ENCODE results near the gene FOXP4.
A peak's percentile ranks its signal among the peaks of the same experiment; 100 is the strongest.

The FOXP4 gene

DNA sequence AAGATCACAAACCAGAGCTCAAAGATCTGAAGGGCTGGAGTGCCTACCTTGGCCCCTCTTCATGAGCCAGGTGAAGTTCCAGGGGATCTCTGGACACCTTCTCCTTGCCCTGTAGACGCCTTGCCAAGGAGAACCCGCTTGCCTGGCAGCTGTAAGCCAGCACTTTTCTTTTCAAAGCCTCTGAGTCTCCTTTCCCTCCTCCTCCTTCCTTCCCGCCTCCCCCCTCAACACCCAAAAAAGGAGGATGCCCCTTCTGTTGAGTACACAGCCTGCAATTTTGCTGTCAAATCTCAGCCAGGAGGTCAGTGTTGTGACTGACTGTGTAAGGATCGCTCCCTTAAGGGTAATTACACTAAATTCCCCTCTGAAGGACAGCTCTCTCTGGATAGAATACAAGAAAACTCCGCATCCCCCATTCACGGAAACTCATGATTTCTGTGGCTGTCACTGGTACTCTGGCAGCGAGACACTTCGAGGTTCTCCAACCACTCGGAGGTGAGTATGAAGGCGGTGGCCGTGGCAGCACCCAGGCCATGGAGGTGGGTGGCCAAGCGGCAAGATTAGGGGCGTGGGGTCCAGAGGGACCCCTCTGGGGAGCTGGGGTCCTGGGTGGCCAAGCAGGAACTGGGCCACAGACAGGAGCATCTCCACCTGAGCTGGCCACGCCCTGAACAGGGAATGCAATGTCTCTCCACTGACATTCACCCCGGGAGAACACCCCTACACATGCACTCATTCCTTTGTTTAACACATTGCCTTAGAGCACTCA, 23.2 kb upstream of the FOXP4 start:
- no peak for DNase-seq

- no peak for DNase-seq
Observed at GRCh38 chr6:41523915-41524633, 22.1 kb upstream of the FOXP4 start.

GRCh38 chr6:41524634-41525011, 21.6 kb upstream of the FOXP4 start:
- DNase-seq: no peak

GRCh38 chr6:41527721-41528408, 18.3 kb upstream of the FOXP4 start:
- DNase-seq: no peak

- no peak for DNase-seq
Observed at GRCh38 chr6:41528409-41528963, 17.7 kb upstream of the FOXP4 start.

DNA sequence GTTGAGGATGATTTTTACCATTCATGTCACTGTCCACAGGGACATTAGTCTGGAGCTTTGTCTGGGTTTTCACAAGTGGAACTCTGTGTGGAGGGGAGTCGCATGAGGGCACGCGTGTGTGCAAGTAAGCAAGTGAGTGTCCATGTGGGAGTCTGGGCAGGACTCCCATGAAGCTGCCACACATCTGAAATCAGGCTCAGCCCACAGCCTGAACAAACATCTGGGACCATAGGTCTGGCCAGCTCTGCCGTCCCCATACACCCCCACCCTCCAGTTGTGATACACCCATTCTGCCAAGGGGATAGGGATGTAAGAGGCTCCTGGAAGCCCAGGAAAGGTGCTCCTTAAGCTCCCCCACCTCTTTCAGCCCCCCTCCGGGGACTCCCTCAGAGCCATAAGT, 17.1 kb upstream of the FOXP4 start:
- DNase-seq: no peak

- DNase-seq: no peak
Observed at GRCh38 chr6:41529970-41530369, 16.2 kb upstream of the FOXP4 start.

GRCh38 chr6:41530476-41530875, 15.7 kb upstream of the FOXP4 start:
- DNase-seq: no peak

DNA sequence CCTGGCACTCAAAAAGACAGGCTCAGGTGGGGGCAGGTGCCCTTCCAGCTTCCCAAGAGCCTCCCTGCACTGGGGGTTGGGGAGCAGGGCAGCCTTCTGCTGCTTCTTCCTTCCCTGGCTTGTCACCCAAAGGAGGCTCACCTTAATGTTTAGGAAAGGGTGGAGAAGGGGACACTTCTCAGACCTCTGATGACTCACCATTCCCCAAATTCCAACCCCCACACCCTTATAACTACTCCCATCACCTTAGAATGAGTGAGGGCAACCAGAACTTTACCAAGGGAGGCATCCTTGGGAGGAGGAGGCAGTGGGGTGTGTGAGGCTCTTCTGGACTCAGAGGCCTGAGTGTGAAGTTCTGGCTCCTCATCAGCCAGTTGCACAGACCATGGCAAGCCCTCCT, 15.2 kb upstream of the FOXP4 start:
- DNase-seq: no peak

- DNase-seq: peak; percentile 82
Observed at GRCh38 chr6:41531591-41532582, 14.3 kb upstream of the FOXP4 start.

- no peak for DNase-seq
Observed at GRCh38 chr6:41535766-41536165, 10.4 kb upstream of the FOXP4 start.

- DNase-seq: no peak
Observed at GRCh38 chr6:41536795-41537758, 9.1 kb upstream of the FOXP4 start.

DNA sequence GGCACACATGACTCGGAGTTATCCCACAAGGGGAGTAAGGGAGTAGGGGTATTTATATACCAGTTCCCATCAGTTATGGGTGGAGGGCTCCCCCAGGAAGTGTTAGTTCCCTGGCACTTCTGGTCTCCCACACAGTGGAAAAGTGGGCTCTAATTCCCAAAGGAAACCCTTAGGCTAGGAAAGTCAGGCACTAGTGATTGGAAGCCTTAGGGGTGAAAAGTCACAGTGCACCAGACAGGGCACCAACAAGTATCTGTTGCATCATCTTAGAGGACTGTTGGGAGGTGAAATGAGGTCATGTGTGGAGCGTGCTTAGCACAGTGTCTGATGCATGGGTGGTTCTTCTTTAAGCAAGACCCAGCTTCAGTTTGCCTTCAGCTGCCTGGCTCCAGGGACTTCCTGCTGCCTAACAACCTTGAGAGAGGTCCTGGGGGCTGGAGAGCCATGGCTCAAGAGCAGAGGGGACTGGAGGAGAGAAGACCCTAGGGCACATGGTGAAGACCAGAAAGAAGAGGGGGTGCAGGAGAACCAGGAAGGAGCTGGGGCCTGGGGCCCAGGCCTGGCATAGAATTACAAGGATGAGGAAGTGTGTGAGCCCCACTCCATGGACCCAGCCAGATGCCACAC, 7.5 kb upstream of the FOXP4 start:
- no peak for DNase-seq

DNA sequence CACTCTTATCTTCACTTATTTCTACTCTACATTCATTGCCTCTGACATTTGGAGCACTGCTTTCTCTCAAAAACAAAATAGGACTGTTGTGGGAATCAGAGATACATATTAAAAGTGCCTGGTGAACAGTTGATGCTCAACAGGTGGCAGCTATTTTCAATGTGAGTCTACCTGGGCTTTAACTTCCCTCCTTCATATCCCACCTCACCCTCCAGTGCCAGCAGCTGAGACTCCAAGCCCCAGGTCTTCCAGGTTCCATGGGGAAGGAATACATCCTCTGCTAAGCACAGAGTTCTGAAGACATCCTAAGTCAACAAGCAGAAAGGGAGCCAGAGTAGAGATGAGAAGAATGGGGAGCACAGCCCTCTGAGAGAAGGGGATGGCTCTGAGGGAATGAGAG, 7.0 kb upstream of the FOXP4 start:
- no peak for DNase-seq

DNA sequence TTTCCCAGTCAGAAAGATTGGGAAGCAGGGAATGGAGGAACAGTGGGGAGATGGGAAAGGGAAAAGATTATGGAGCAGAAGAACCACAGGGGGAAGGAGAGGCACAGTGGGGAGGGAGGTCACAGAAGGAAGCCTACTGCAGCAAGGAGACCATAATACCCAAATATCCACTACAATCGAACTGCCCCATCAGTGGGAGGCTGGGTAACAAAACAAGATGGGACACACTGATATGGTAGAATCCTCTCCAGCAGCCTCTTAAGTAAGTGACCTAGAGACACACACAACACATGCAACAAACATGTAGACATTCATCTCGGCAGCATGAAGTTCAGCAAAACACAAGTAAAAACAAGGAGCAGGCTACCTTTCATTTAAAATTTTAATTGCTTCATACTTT, 4.8 kb upstream of the FOXP4 start:
- DNase-seq: no peak

DNA sequence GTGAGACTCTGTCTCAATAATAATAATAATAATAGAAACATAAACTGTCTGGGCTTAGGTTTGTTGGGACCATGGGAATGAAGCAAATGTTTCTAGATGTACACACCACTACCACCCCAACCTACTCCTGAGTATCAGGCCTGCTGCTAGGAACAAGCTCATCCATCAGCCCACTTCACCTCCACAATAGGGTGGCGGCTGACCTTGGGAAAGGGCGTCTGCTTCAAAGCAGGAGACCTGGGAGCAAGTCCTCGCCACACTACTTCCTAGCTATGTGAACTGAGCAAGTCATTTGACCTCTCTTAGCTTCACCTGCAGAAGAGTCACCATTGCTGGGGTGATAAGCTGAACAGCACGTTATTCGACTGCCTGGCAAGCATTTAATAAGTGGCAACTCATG, 3.1 kb upstream of the FOXP4 start:
- DNase-seq: no peak

DNA sequence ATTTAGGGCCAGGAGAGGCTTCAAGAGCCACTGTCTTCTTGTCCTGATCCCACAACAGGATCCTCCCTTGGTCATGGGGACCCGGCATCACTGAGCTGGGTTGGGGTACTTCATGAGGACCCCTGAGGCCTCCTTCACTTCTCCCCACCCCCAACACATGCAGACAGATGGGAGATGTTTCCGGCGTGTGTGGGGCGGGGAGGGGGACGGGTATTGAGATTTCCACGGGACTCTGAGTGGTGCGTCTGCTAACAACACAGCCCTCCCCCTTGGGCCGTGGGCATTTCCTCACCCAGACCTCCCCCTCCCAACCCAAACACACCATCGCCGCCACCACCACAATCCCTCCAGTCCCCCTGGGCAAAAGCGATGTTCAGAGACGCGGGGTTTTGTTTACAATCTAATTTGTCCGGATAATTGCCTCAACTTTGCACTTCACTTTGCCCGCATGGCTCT, 906 bp upstream of the FOXP4 start:
- DNase-seq: no peak

- DNase-seq: no peak
Observed at GRCh38 chr6:41546475-41546865, 289 bp downstream of the FOXP4 start.

DNA sequence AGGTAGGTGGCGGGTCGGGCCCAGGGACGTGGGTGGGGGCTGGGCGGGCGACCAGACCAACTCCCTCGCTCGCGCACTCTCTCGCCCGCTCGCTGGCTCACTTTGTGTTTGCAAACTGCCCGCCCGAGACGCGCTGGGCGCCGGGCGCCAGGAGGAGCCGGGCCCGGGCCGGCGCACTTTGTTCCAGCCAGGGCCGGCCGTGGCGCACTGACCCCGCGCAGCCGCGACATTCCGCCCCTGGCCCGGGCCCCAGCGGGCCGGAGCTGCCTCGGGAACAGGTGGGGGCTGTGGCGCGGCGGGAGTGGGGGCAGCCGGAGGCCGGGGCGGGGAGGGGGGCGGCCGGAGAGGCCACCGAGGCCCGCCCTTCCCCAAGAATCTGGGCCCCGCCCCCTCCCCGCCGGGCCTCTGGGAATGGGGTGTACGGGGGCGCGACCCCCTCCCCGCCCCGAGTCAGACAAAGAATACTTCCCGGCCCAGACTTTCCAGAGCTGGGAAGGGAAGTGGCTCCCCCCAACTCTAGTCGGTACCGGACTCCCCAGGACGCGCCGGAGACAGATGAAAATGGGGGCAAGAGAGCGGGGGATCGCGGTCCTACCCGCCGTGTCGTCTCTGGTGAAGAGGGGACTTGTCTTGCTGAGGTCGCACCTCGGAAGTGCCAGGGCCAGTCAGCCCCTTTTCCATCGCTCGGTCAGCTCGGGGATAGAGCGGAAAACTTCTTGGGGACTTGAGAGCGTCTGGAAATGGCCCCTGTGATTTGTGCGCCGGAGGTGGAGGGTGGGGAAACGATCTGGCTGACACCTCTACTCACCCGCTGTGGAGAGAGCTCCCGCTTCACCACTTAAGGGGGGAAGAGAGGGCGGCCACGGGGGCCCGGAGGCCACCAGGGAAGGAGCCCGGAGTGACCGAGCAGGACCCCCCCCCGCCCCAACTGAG, 951 bp downstream of the FOXP4 start:
- peak; percentile 41 for DNase-seq

DNA sequence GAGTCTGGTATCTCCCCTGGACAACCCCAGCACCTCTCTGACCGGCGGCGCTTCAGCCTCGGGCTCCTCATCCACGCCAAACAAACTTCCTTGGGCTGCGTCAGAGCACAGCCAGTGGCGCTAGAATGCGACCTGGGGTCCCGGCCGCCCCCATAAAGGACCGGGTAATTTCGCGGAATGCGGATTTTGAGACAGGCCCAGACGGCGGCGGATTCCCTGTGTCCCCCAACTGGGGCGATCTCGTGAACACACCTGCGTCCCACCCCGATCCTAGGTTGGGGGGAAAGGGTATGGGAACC, 1.6 kb downstream of the FOXP4 start:
- DNase-seq: no peak

All from activated naive CD4-positive, alpha-beta T cell treated with anti-CD3 and anti-CD28 coated beads, Interleukin-2, amount 50 U/mL, for 16 hours (primary cell).